Activated CD4-positive, CD25-positive, alpha-beta regulatory T cell treated with anti-CD3 and anti-CD28 coated beads, Interleukin-2, amount 50 U/mL, for 72 hours (primary cell): ENCODE data around the gene PKD1L1.
"Not testable (repeated sequence)": the region's sequence is repeated elsewhere in the genome, so short reads cannot be mapped to it uniquely, and the experiment has no call there.

Source experiments
- DNase-seq: peaks from one replicate; pipeline ENCODE4 v3.0.0; 2021

The PKD1L1 gene

DNA sequence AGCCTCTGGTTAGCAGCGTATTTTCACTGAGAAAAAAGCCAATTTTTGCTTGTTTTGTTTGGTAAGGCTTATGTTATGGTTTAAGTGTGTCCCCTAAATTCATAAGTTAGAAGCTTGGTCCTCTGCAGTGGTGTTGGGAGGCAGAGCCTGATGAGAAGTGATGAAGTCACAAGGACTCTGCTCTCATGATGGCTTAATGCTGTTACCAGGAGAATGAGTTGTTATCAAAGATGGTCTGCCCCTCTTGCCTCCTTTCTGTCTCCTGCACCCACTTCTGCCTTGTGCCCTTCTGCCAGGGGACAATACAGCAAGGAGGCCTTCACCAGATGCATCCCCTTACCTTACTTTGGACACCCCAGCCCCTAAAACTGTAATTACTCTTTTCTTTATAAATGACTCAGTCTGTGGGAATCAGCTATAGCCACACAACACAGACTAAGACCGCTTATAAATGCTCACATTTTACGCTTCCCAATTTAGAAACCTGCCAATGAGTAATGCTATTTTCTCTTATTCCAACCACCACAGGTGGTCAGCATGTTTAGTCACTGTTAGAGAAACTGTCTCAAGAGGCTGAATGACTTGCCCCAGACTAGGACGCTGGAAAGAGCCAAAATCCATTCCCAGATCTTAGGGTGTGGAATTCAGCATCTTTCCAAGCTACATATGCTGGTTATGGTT lies 6.1 kb upstream of the PKD1L1 start:
- DNase-seq, result no peak

GRCh38 chr7:47953822-47954221 lies 5.6 kb upstream of the PKD1L1 start:
- DNase-seq, result no peak

DNA sequence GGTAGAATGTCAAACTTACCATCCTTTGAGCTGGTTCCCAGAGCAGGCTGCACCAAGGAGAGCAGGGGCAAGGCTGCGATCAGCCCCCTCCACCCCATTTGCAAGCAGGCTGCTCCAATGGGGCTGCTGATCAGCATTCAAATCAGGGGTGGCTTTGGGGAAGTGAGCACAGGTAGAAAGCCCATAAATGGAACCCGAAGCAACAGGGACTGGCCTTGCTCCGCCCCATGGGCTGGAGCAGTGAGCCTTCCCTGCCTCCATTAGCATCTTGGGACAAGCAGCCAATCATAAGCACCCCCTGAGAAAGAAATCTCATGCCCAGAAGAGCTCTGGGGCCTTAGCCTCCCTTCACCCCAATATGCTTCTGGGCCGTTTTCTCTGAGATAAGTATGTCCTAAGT lies 4.0 kb upstream of the PKD1L1 start:
- no peak for DNase-seq

DNA sequence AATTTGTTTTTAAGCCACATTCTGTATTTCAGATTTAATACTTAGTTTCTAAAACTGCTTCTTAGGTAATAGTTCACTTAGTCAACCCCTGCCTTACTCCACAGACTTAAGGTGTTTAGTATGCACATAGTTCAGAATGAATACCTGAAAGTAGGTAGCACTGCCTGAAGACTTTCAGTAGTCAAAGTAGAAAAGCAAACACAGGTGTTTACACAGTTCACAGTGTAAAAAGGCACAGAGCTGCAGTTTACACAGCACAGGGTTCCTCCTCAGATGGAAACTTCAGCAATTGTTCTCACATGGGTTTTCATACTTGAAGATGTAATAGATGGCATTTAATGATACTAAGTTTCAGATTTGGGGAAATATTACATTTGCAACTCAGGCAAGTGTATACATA lies 3.1 kb upstream of the PKD1L1 start:
- no peak for DNase-seq

DNA sequence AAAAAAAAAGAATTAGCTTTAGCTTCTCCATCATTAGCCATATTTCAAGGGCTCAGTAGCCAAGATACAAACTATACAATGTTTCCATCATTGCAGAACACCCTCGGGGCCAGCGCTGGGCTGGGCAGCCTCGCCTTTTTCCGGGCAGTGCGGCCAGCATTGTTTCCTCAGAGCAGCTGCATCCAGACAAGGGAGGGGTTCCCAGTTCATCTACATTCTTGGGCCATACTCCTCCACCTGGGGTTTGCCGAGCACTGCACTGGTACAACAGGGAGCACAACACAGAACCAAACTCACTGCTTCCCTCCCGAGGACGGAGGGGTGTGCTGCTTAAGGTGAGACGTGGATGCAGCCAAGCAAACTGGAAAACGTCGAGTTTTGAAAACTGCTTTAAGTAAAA lies 2.4 kb upstream of the PKD1L1 start:
- DNase-seq, result no peak

- no peak for DNase-seq
Measured at GRCh38 chr7:47949703-47950102, 1.4 kb upstream of the PKD1L1 start.

DNA sequence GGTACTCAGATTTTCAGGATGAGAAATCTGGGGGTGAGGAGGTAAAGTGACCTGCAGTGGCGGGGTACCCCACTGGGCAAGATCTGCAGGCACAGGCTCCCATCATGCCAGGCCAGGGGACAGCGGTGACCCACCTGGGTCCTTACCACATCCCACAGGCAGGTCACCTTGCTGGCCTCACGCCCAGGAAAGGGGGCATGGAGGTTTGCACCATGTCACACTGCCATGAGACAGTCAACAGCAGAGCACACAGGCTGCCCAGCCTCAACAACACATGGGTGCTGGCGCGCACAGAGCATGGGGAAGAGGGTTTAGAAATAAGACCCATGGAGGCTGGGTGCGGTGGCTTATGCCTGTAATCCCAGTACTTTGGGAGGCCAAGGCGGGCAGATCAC lies 914 bp downstream of the PKD1L1 start:
- no peak for DNase-seq

GRCh38 chr7:47946581-47947354 lies 1.5 kb downstream of the PKD1L1 start:
- DNase-seq, result no peak

DNA sequence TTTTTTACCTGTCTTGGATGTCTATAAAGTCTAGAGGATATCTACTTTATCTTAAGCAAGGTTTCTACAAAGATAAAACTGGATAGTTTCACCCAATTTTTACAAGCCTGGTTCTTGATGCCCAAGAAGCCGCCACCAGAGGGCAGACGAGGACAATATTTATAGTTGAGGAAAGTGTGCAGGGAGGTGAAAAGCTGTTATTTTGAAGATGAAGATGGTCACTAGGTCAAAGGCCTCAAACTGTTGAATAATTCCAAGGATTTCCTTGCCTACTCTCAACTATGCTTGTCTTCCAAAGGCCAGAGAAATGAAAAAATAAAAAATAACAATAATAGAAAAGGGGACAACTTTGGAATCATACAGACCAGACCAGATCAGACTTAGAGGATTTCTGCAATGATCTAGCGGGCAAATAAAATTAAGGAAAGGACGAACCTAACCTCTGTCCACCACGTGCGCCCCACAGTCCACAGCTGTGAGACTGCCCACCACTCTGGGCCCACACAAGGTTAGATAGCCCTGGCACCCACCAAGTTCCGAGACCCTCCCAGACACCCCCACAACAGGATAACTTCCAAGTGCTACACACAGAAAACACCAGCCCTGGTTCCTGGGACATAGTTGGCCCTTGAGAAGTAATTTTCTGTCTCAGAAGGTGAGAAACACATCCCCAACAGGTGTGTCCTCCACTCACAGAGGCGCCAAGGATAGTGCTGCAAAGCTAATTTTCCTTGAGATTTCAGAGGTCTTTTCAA lies 2.8 kb downstream of the PKD1L1 start:
- DNase-seq, result peak; percentile 75

DNA sequence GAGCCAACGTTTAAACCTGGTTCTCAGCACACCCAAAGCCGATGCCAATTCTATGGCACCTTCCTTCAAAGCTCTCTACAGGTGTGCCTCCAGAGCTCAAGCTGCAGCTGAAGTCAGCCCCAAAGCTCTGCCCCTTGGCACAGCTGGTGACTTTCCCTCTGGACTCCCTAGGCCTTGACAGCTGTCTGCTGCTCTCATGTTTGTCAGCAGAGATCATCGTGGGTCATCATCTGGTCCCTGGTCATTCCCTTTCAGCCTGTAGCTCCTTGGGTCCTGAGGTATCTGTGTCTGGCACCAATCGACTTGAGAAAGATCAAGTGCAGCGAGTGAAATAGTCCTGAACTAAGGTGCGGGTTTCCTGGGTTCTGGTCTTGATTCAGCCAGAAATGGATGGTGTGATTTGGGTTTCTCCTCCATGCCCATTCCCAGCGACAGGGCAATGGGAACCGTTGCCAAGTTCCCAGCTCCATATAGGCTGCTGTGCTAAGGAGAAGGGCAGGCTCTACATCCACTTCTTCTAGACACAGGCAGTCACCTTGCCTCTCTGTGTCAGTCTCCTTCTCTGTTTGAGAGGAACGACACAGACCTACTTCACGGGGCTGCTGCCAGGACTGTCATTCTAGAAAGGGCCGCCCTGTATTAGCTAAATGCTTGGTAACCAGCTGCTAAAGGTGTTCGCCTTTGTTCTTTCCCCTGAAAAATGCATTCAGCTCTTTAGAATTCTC lies 3.6 kb downstream of the PKD1L1 start:
- no peak for DNase-seq

DNA sequence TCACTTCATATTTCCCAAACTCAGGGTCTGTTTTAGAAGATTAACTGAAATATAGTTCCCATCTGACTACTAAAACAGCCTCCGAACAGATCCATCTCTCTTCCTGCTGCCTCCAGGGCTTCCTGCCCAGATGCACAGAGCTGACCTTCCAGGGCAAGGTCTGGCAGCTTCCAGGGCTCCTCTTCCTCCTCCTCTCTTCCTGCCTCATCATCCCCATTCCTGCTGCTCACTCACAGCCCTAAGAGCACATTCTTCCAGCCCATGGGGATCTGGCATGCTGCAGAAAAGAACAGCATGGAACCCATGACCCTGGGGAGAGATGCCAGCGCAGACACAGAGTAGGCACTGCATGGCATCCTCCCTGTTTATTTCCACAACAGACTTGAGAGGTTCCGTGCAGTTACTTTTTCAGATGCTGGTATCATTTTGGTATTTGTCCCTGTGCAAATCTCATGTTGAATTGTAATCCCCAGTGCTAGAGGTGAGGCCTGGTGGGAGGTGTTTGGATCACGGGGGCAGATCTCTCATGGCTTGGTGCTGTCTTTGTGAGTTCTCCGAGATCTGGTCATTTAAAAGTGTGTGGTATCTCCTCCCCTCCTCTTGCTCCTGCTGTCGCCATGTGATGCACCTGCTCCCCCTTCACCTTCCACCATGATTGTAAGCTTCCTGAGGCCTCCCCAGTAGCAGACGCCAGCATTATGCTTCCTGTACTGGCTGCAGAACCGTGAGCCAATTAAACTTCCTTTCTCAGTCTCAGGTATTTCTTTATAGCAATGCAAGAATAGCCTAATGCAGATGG lies 4.4 kb downstream of the PKD1L1 start:
- no peak for DNase-seq

DNA sequence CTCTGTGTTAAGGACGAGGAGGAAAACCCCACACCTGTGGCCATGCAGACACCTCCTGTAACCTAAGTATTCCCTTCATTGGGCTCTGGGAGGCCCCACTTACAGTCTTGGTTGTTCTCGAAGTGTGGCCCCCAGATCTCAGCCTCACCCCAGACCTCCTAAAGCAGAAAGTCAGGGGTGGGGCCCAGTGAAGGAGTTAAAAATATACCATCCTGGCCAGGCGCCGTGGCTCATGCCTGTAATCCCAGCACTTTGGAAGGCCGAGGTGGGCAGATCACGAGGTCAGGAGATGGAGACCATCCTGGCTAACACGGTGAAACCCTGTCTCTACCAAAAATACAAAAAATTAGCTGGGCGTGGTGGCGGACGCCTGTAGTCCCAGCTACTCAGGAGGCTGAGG lies 5.6 kb downstream of the PKD1L1 start:
- DNase-seq, result not testable (repeated sequence)

DNA sequence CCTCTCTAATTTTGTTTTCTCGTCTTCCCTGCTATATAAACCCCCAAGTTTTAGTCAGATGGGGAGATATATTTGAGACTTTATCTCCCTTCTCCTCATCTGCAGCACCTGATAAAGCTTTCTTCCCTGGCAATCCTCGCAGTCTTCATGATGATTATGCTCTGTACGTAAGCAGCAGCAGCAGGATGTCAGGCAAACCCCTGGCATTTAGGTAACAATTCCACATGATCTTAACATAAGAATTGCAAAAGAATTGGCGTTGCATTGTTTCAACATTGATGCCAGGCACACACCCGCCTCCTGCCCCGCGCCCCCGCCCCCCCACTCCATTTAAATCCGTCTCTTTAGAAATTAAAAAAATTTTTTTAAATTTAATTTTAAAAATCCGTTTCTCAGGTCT lies 6.1 kb downstream of the PKD1L1 start:
- DNase-seq, result no peak

- no peak for DNase-seq
Measured at GRCh38 chr7:47941136-47941844, 7.0 kb downstream of the PKD1L1 start.

GRCh38 chr7:47940088-47941013 lies 7.9 kb downstream of the PKD1L1 start:
- DNase-seq, result no peak

- DNase-seq, result no peak
Measured at GRCh38 chr7:47939425-47940036, 8.7 kb downstream of the PKD1L1 start.

- DNase-seq, result no peak
Measured at GRCh38 chr7:47938574-47939165, 9.6 kb downstream of the PKD1L1 start.

GRCh38 chr7:47937711-47938573 lies 10.3 kb downstream of the PKD1L1 start:
- no peak for DNase-seq
